M059J (cell line): ENCODE measurements around the gene IPMK. TPM values are rescaled to one million over a fixed set of nuclear protein-coding genes. Genes with fewer than 3 reads are reported as not detected.

ENCODE experiments used
- DNase-seq: peaks from one replicate; pipeline ENCODE4 v3.0.0-alpha.2; 2012; ENCODE audit warnings: low read depth
- total RNA-seq: library from RNA; depleted of rRNA; stranded (reverse); fragments of >200 nt; shearing (Covaris generic); gene quantifications from 2 replicates; pipeline ENCODE4 v1.2.3, GENCODE V29; 2014; rRNA removed

Gene IPMK
- total RNA-seq, 1 experiment from 2014 or later: 9.3 TPM

DNA sequence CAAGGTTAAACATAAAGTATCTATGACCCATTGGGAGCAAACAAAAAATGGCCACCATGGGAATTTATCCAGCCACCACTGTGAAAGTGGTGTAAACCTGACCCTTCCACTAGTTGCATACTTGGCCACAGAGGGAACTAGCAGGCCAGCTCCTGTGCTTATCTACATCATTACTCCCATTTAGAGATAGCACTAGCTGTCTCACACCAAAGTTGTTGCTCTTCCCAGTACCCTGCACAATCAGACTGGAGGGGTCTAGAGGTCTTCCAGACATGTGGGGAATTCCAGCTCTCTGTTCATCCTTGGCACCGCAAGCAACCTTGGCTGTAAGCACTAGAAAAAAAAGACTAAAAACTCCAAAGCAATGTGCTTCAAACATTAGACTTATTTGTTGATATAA is 113.9 kb downstream of the IPMK start:
- DNase-seq: no peak

- peak; percentile 70 for DNase-seq
Observed at GRCh38 chr10:58152673-58153263, 114.9 kb downstream of the IPMK start.

GRCh38 chr10:58150290-58150689 is 117.4 kb downstream of the IPMK start:
- DNase-seq: no peak

DNA sequence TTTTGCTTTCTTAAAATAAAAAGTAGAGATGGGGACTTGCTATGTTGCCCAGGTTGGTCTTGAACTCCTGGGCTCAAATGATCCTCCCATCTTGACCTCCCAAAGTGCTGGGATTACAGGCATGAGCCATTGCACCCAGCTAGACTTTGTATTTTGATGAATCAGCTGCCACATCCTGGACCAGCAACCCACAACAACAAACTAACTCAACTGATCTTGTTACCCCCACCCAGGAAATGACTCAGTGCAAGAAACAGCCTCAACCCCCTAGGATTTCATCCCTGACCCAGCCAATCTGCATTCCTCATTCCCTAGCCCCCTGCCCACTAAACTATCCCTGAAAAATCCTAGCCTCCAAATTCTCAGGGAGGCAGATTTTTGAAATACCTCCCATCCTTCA is 123.8 kb downstream of the IPMK start:
- peak; percentile 9 for DNase-seq

Other genes starting within 250 kb of the IPMK start
- 82.2 and 120 TPM in 2 replicates for gene CISD1, start 1.3 kb upstream of the IPMK start, total RNA-seq
- gene UBE2D1, start 67.1 kb upstream of the IPMK start, total RNA-seq: 23.7 and 24.3 TPM in 2 replicates
- 41.7 and 42.2 TPM in 2 replicates for gene TFAM, start 117.5 kb upstream of the IPMK start, total RNA-seq
- 28.4 and 39.1 TPM in 2 replicates for gene BICC1, start 245.0 kb upstream of the IPMK start, total RNA-seq